ENCODE data around the gene NAGPA.

NAGPA gene

GRCh38 chr16:5001986-5002385 is 31.7 kb downstream of the NAGPA start:
- DNase-seq (ENCODE audit: extremely low read depth, low read depth): no peak
- TF ChIP-seq, protein P1, sequence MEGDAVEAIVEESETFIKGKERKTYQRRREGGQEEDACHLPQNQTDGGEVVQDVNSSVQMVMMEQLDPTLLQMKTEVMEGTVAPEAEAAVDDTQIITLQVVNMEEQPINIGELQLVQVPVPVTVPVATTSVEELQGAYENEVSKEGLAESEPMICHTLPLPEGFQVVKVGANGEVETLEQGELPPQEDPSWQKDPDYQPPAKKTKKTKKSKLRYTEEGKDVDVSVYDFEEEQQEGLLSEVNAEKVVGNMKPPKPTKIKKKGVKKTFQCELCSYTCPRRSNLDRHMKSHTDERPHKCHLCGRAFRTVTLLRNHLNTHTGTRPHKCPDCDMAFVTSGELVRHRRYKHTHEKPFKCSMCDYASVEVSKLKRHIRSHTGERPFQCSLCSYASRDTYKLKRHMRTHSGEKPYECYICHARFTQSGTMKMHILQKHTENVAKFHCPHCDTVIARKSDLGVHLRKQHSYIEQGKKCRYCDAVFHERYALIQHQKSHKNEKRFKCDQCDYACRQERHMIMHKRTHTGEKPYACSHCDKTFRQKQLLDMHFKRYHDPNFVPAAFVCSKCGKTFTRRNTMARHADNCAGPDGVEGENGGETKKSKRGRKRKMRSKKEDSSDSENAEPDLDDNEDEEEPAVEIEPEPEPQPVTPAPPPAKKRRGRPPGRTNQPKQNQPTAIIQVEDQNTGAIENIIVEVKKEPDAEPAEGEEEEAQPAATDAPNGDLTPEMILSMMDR (IDR thresholded peaks at IDR 0.05; ENCODE audit: low read depth, low read length): no peak

GRCh38 chr16:5001571-5001970 is 32.2 kb downstream of the NAGPA start:
- TF ChIP-seq, protein P1 (IDR thresholded peaks at IDR 0.05; ENCODE audit: low read depth, low read length): no peak
- DNase-seq (ENCODE audit: extremely low read depth, low read depth): no peak

GRCh38 chr16:5000573-5001001 is 33.1 kb downstream of the NAGPA start:
- no peak for DNase-seq (ENCODE audit: extremely low read depth, low read depth)
- TF ChIP-seq, protein P1 (IDR thresholded peaks at IDR 0.05; ENCODE audit: low read depth, low read length): no peak

DNA sequence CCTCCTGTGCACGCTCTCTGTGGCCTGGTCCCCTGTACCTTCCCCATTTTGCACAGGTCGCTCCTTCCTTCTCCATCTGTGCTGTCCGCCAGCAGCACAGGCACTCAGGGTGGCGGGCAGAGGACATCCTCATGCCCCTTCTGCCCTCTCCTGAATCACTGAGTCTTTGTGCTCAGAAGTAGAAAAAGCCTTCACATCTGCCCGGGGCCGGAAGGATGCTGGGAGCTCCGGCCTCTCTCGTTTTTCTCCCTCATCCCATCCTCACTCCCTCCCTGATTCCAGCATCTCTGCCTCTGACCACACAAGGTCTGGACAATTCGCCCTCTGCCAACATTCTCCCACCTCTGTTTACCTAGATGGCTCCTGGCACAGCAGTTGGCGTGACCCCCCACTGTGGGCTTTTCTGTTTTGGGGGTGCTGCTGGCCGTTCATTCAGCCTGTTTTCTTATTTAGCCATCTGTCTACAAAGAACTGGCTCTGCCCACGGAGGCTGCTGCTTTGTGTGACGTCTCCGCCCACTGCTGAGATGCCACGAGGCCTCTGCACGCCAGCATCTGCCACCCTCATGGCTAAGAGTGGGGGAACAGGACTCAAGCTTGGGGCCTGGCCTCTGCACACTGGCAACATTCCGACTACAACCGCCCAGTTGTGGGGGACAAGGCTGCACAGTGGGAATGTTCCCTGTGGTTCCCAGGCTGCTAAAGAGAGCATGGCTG is 38.9 kb downstream of the NAGPA start:
- TF ChIP-seq, protein P1 (IDR thresholded peaks at IDR 0.05; ENCODE audit: low read depth, low read length): no peak
- no peak for DNase-seq (ENCODE audit: extremely low read depth, low read depth)

GRCh38 chr16:4991754-4992153 is 42.0 kb downstream of the NAGPA start:
- TF ChIP-seq, protein P1 (IDR thresholded peaks at IDR 0.05; ENCODE audit: low read depth, low read length): no peak
- DNase-seq (ENCODE audit: extremely low read depth, low read depth): no peak

DNA sequence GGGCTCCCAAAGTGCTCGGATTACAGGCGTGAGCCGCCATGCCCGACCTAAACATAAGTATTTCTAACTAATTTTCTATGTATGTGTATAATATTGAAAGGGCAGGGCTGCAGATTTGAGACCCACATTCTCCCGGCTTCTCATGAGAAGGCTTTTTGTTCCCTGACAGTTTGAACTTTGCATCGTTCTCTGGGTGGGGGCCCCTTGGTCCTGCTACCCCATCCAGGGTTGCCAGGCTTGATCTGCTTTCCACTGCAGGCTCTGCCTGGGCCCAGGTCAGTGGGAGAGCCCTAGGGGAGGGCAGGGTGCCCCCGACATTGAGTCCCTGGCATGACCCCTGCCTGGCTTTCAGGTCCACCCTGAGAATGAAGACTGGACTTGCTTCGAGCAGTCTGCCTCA is 43.3 kb downstream of the NAGPA start:
- no peak for DNase-seq (ENCODE audit: extremely low read depth, low read depth)
- TF ChIP-seq, protein P1 (IDR thresholded peaks at IDR 0.05; ENCODE audit: low read depth, low read length): no peak

DNA sequence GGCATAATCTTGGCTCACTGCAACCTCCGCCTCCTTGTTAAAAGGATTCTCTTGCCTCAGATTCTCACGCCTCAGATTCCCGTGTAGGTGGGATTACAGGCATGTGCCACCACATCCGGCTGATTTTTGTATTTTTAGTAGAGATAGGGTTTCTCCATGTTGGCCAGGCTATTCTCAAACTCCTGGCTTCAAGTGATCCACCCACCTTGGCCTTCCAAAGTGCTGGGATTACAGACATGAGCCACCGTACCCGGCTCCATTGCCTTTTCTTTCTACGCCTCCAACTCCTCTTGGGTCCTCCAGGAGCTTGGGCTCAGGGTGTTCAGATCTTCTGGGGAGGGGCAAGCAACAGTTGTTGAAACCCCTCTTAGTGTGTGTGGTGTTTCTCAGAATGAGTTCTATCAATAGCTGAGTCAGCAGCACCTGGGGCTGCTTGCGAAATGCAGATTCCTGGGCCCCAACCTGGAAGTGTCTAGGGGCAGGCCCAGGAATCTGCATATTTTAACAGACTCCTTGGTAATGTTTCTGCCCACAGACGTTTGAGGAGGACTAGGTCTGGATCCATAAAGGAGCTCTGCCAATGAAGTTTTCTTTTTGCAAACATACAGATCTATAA is 44.2 kb downstream of the NAGPA start:
- no peak for DNase-seq (ENCODE audit: extremely low read depth, low read depth)
- TF ChIP-seq, protein P1 (IDR thresholded peaks at IDR 0.05; ENCODE audit: low read depth, low read length): no peak

Data from AG09319 (cell line).